ENCODE results near the gene MAPKAP1. TPM values are rescaled to one million over a fixed set of nuclear protein-coding genes. Genes with fewer than 3 reads are reported as not detected.
A peak's percentile ranks its signal among the peaks of the same experiment; 100 is the strongest.

Gene MAPKAP1
- polyA plus RNA-seq, 4 donors: 38.4 to 57.4 (median 43.6) TPM

- Histone ChIP-seq H3K9me3 (ENCODE audit: control insufficient read depth in 2 of 2, insufficient read depth in 1 of 2, low read depth in 1 of 2, low read length in 1 of 2) (no peaks in the 10 kb centered on the region), H3K27ac (ENCODE audit: low read depth in 1 of 3, low read length in 2 of 3) (no peak overlapping the region), H3K4me3 (ENCODE audit: low read depth in 1 of 3, low read length in 3 of 3) (no peak overlapping the region), H3K4me1 (ENCODE audit: control insufficient read depth in 3 of 3, insufficient read depth in 2 of 3, low read depth in 1 of 3, low read length in 2 of 3) (no peaks in the 10 kb centered on the region), H3K27me3 (ENCODE audit: control insufficient read depth in 3 of 3, insufficient read depth in 3 of 3, low read length in 3 of 3) (no peaks in the 10 kb centered on the region), H3K36me3 (ENCODE audit: control insufficient read depth in 3 of 3, insufficient read depth in 2 of 3, low read depth in 1 of 3, low read length in 3 of 3) (no peaks in the 10 kb centered on the region)
- no peak for FAIRE-seq
- no peak for DNase-seq
- WGBS, 3 donors: 75 to 84% (median 77%) methylated on average over 10 of the region's 10 CpGs
Observed at GRCh38 chr9:125428060-125428901, 278.7 kb downstream of the MAPKAP1 start.

- H3K4me3 ChIP-seq (ENCODE audit: low read depth in 1 of 3, low read length in 3 of 3): no peak overlapping the region
- no peaks in the 10 kb centered on the region for H3K4me1 ChIP-seq (ENCODE audit: control insufficient read depth in 3 of 3, insufficient read depth in 2 of 3, low read depth in 1 of 3, low read length in 2 of 3)
- H3K9me3 ChIP-seq (ENCODE audit: control insufficient read depth in 2 of 2, insufficient read depth in 1 of 2, low read depth in 1 of 2, low read length in 1 of 2): no peaks in the 10 kb centered on the region
- H3K36me3 ChIP-seq (ENCODE audit: control insufficient read depth in 3 of 3, insufficient read depth in 2 of 3, low read depth in 1 of 3, low read length in 3 of 3): no peaks in the 10 kb centered on the region
- DNase-seq (no peak), FAIRE-seq (no peak)
- no peak overlapping the region for H3K27ac ChIP-seq (ENCODE audit: low read depth in 1 of 3, low read length in 2 of 3)
- no peaks in the 10 kb centered on the region for H3K27me3 ChIP-seq (ENCODE audit: control insufficient read depth in 3 of 3, insufficient read depth in 3 of 3, low read length in 3 of 3)
- WGBS, 3 donors: 92 to 94% (median 94%) methylated on average over 18 of the region's 18 CpGs
Observed at GRCh38 chr9:125427556-125427955, 279.5 kb downstream of the MAPKAP1 start.

GRCh38 chr9:125426926-125427325, 280.1 kb downstream of the MAPKAP1 start:
- Histone ChIP-seq H3K27me3 (ENCODE audit: control insufficient read depth in 3 of 3, insufficient read depth in 3 of 3, low read length in 3 of 3) (no peaks in the 10 kb centered on the region), H3K27ac (ENCODE audit: low read depth in 1 of 3, low read length in 2 of 3) (no peak overlapping the region), H3K4me3 (ENCODE audit: low read depth in 1 of 3, low read length in 3 of 3) (no peak overlapping the region), H3K9me3 (ENCODE audit: control insufficient read depth in 2 of 2, insufficient read depth in 1 of 2, low read depth in 1 of 2, low read length in 1 of 2) (no peaks in the 10 kb centered on the region), H3K4me1 (ENCODE audit: control insufficient read depth in 3 of 3, insufficient read depth in 2 of 3, low read depth in 1 of 3, low read length in 2 of 3) (no peaks in the 10 kb centered on the region), H3K36me3 (ENCODE audit: control insufficient read depth in 3 of 3, insufficient read depth in 2 of 3, low read depth in 1 of 3, low read length in 3 of 3) (no peaks in the 10 kb centered on the region)
- FAIRE-seq (no peak), DNase-seq (no peak)
- 93 to 94% (median 93%) methylated on average over 17 of the region's 17 CpGs for WGBS, 3 donors

GRCh38 chr9:125425901-125426515, 281.0 kb downstream of the MAPKAP1 start:
- Histone ChIP-seq H3K9me3 (ENCODE audit: control insufficient read depth in 2 of 2, insufficient read depth in 1 of 2, low read depth in 1 of 2, low read length in 1 of 2) (no peaks in the 10 kb centered on the region), H3K27me3 (ENCODE audit: control insufficient read depth in 3 of 3, insufficient read depth in 3 of 3, low read length in 3 of 3) (no peaks in the 10 kb centered on the region), H3K4me1 (ENCODE audit: control insufficient read depth in 3 of 3, insufficient read depth in 2 of 3, low read depth in 1 of 3, low read length in 2 of 3) (no peaks in the 10 kb centered on the region), H3K4me3 (ENCODE audit: low read depth in 1 of 3, low read length in 3 of 3) (no peak overlapping the region), H3K27ac (ENCODE audit: low read depth in 1 of 3, low read length in 2 of 3) (no peak overlapping the region), H3K36me3 (ENCODE audit: control insufficient read depth in 3 of 3, insufficient read depth in 2 of 3, low read depth in 1 of 3, low read length in 3 of 3) (no peaks in the 10 kb centered on the region)
- no peak for FAIRE-seq
- 92 to 94% (median 92%) methylated on average over 14 of the region's 14 CpGs for WGBS, 3 donors
- no peak for DNase-seq

GRCh38 chr9:125425170-125425897, 281.7 kb downstream of the MAPKAP1 start:
- 35 to 65% (median 51%) methylated on average over 19 of the region's 19 CpGs for WGBS, 3 donors
- no peak overlapping the region for H3K27ac ChIP-seq (ENCODE audit: low read depth in 1 of 3, low read length in 2 of 3)
- no peak for FAIRE-seq

GRCh38 chr9:125423964-125424363, 283.0 kb downstream of the MAPKAP1 start:
- H3K36me3 ChIP-seq (ENCODE audit: control insufficient read depth in 3 of 3, insufficient read depth in 2 of 3, low read depth in 1 of 3, low read length in 3 of 3): no peaks in the 10 kb centered on the region
- H3K27me3 ChIP-seq (ENCODE audit: control insufficient read depth in 3 of 3, insufficient read depth in 3 of 3, low read length in 3 of 3): no peaks in the 10 kb centered on the region
- FAIRE-seq (no peak), DNase-seq (no peak)
- H3K27ac ChIP-seq (ENCODE audit: low read depth in 1 of 3, low read length in 2 of 3): no peak overlapping the region
- no peak overlapping the region for H3K4me3 ChIP-seq (ENCODE audit: low read depth in 1 of 3, low read length in 3 of 3)
- WGBS, 3 donors: 82 to 89% (median 87%) methylated on average over 7 to 8 of the region's 8 CpGs
- no peaks in the 10 kb centered on the region for H3K9me3 ChIP-seq (ENCODE audit: control insufficient read depth in 2 of 2, insufficient read depth in 1 of 2, low read depth in 1 of 2, low read length in 1 of 2)
- no peaks in the 10 kb centered on the region for H3K4me1 ChIP-seq (ENCODE audit: control insufficient read depth in 3 of 3, insufficient read depth in 2 of 3, low read depth in 1 of 3, low read length in 2 of 3)

More at GRCh38 chr9:125425170-125425897, 281.7 kb downstream of the MAPKAP1 start:
- no peaks in the 10 kb centered on the region for H3K36me3 ChIP-seq (ENCODE audit: control insufficient read depth in 3 of 3, insufficient read depth in 2 of 3, low read depth in 1 of 3, low read length in 3 of 3)
- no peaks in the 10 kb centered on the region for H3K27me3 ChIP-seq (ENCODE audit: control insufficient read depth in 3 of 3, insufficient read depth in 3 of 3, low read length in 3 of 3)
- H3K9me3 ChIP-seq (ENCODE audit: control insufficient read depth in 2 of 2, insufficient read depth in 1 of 2, low read depth in 1 of 2, low read length in 1 of 2): no peaks in the 10 kb centered on the region
- H3K4me1 ChIP-seq (ENCODE audit: control insufficient read depth in 3 of 3, insufficient read depth in 2 of 3, low read depth in 1 of 3, low read length in 2 of 3): no peaks in the 10 kb centered on the region
- H3K4me3 ChIP-seq (ENCODE audit: low read depth in 1 of 3, low read length in 3 of 3): no peak overlapping the region
- DNase-seq: no peak

GRCh38 chr9:125422853-125423252, 284.2 kb downstream of the MAPKAP1 start:
- DNase-seq (peak; percentile 16 to 45), FAIRE-seq (no peak)
- Histone ChIP-seq H3K27me3 (ENCODE audit: control insufficient read depth in 3 of 3, insufficient read depth in 3 of 3, low read length in 3 of 3) (no peaks in the 10 kb centered on the region), H3K9me3 (ENCODE audit: control insufficient read depth in 2 of 2, insufficient read depth in 1 of 2, low read depth in 1 of 2, low read length in 1 of 2) (no peaks in the 10 kb centered on the region), H3K4me1 (ENCODE audit: control insufficient read depth in 3 of 3, insufficient read depth in 2 of 3, low read depth in 1 of 3, low read length in 2 of 3) (no peaks in the 10 kb centered on the region), H3K4me3 (ENCODE audit: low read depth in 1 of 3, low read length in 3 of 3) (no peak overlapping the region), H3K36me3 (ENCODE audit: control insufficient read depth in 3 of 3, insufficient read depth in 2 of 3, low read depth in 1 of 3, low read length in 3 of 3) (no peaks in the 10 kb centered on the region), H3K27ac (ENCODE audit: low read depth in 1 of 3, low read length in 2 of 3) (no peak overlapping the region)
- 26 to 64% (median 49%) methylated on average over 10 of the region's 10 CpGs for whole genome bisulfite sequencing, 3 donors

GRCh38 chr9:125421591-125422181, 285.3 kb downstream of the MAPKAP1 start:
- Histone ChIP-seq H3K27ac (ENCODE audit: low read depth in 1 of 3, low read length in 2 of 3) (no peak overlapping the region), H3K4me3 (ENCODE audit: low read depth in 1 of 3, low read length in 3 of 3) (no peak overlapping the region), H3K27me3 (ENCODE audit: control insufficient read depth in 3 of 3, insufficient read depth in 3 of 3, low read length in 3 of 3) (no peaks in the 10 kb centered on the region), H3K36me3 (ENCODE audit: control insufficient read depth in 3 of 3, insufficient read depth in 2 of 3, low read depth in 1 of 3, low read length in 3 of 3) (no peaks in the 10 kb centered on the region), H3K9me3 (ENCODE audit: control insufficient read depth in 2 of 2, insufficient read depth in 1 of 2, low read depth in 1 of 2, low read length in 1 of 2) (no peaks in the 10 kb centered on the region), H3K4me1 (ENCODE audit: control insufficient read depth in 3 of 3, insufficient read depth in 2 of 3, low read depth in 1 of 3, low read length in 2 of 3) (no peaks in the 10 kb centered on the region)
- 86 to 93% (median 91%) methylated on average over 13 of the region's 13 CpGs for WGBS, 3 donors
- FAIRE-seq: no peak
- DNase-seq: no peak

Data from small intestine (tissue), 7 donors.